Activated naive CD4-positive, alpha-beta T cell (primary cell): ENCODE measurements around the gene RET.
A peak's percentile ranks its signal among the peaks of the same experiment; 100 is the strongest.
"Not testable (repeated sequence)": the region's sequence is repeated elsewhere in the genome, so short reads cannot be mapped to it uniquely, and the experiment has no call there.

ENCODE experiments used
- DNase-seq, 4 experiments: peaks; one replicate each; lab custom pipeline; 2025; lab: John Stamatoyannopoulos, UW

The RET gene

DNA sequence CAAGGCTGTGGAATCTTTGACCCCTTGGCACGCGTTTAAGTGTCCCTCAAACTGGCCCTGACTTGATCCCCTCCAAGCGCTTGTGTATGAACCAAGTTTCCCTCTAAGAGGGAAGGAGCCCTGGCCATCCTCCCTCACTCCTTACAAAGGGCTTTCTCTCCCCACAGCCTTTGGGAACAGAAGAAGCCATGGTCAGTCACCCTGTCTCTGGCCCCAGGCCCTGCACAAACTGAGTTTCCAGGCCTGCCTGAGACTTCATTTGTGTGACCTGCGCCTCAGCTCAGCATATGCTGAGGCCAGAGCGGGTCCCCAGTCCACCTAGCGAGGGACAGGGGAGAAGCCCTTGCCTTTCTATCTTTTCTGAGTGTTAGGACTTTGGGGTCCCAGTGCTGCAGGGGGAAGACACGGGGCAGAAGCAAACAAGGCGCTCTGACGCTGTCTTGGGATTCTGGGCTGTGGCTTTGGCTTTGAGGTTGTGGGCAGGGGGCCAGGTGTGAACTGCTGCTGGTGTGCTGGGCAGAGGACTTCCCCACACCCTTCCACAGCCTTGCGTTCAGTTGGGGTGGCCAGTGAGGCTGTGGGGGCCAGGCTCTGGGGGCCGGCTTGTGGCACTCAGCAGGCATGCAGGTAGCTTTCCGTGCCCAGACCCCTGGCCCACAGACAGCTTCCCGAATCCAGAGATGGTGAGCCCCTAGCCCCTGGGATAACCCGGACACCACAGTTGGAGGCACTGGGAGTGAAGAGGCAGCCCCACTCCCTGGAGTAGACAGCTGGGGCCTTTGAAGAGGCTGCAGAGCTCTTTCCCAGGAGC is 1.5 kb downstream of the RET start:
- DNase-seq: no peak

- no peak for DNase-seq
These were observed 2.1 kb downstream of the RET start for GRCh38 chr10:43078986-43079273.

DNA sequence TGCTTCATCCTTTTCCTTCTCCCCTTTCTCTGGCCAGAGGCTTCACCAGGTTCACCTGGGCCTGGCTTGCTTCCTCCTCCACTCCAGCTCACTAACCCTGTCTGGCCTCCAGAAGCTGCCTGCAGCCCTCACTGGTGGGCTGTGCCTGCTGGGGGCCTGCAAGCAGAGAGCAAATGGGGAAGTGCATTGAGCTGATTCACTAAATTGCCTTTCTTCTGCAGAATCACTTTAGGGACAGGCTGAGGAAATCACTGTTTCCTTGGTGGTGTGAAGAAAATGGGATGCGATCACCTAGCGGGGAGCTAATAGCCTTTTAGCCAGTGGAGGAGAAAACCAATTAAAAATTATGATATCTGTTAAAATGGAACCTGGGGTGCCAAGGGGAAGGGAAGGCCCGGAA is 3.0 kb downstream of the RET start:
- no peak for DNase-seq

DNA sequence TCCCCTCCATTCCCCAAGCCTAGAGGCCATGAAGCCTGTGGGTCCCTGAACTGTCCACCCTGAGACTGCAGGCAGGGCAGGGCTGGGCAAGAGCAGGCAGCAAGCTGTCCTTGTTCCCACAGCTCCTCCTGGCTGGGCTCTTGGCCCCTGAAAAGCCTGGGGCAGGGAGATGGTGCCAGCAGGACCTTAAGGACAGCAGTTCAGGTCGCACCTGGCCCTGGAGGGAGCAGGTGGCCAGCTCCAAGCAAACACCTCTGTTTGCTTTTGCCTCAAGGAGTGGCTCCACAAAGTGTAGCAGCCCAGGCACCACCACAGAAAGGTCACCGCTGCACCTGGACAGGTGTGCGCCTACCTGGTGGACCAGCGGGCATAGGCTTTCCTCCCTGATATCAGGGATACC is 5.2 kb downstream of the RET start:
- no peak for DNase-seq

- no peak for DNase-seq
These were observed 5.9 kb downstream of the RET start for GRCh38 chr10:43082746-43083145.

DNA sequence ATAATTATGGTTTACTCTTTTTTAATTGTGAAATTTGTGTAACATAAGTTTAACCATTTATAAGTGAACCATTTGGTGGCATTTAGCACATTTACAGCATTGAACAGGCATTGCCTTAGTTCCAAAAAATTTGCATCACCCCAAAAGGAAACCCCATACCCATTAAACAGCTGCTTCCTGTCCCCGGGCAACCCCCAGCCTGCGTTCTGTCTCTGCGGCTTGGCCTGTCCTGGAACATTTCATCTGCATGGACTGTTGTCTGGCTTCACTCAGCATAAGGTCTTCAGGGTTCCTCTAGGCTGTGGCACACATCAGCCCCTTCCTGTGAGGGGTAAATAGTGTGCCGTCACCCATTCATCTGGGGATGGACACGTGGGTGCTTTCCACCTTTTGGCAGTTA is 6.9 kb downstream of the RET start:
- DNase-seq: no peak

- no peak for DNase-seq
These were observed 7.9 kb downstream of the RET start for GRCh38 chr10:43084812-43085211.

GRCh38 chr10:43086321-43086942 is 9.6 kb downstream of the RET start:
- no peak for DNase-seq

DNA sequence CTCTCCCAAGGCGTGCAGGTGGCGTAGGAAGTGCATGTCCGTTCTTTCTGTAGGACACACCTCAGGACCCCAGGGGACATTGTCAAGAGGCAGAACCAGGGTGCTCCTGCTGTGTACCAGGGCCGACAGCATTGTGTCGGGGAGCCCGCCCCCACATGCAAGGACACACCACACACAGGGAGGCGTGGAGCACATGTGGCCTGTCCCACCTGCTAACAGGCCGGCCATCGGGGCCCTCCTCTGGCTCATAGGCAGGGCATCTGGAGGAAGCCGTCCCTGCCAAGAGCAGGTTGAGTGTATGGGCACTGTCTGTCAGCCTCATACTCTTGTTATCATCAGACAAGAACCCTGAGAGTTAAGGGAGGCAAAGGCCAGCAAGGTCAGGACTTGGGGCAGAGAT is 12.7 kb downstream of the RET start:
- DNase-seq: no peak

- DNase-seq: no peak
These were observed 13.3 kb downstream of the RET start for GRCh38 chr10:43090188-43090587.

GRCh38 chr10:43090664-43091063 is 13.8 kb downstream of the RET start:
- no peak for DNase-seq

- no peak for DNase-seq
These were observed 15.0 kb downstream of the RET start for GRCh38 chr10:43091846-43092245.

GRCh38 chr10:43093423-43094076 is 16.7 kb downstream of the RET start:
- no peak for DNase-seq

DNA sequence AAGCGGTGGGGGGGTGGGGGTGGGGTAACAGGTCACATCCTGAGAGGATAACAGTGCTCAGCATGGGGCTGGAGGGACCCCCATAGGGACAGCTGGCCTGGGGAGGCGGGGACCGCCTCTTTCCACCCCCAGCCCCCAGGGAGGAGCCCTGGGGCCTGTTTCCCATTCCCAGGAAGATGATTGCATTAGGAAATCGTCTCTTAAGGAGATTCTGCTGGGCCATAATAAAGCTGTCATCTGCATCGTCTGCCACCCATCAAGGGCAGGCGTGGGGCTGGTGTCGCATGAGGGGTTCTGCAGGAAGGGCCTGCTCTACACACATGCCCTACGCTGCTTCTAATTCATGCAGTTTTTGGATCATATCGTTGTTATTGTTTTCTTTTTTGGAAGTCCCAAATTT is 17.2 kb downstream of the RET start:
- DNase-seq: no peak

GRCh38 chr10:43099339-43099738 is 22.5 kb downstream of the RET start:
- DNase-seq: not testable (repeated sequence)

DNA sequence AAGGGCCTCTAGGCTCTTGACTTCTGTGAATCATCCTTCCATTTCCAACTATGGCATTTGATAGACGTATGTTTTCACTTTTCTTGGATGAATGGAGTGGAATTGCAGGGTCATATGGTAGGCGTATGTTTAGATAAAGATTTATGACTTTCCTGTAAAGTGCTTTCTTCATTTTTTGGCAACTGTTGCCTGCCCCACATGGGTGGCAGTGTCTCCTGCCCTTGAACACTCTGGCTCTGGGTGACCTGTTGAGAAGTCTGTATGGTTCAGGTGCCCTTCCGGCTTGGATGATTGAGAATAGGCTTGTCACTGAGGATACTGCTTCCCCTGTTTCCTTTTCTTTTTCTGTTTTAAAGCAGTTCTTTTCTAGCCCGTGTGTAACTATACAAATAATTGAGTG is 23.1 kb downstream of the RET start:
- no peak for DNase-seq

DNA sequence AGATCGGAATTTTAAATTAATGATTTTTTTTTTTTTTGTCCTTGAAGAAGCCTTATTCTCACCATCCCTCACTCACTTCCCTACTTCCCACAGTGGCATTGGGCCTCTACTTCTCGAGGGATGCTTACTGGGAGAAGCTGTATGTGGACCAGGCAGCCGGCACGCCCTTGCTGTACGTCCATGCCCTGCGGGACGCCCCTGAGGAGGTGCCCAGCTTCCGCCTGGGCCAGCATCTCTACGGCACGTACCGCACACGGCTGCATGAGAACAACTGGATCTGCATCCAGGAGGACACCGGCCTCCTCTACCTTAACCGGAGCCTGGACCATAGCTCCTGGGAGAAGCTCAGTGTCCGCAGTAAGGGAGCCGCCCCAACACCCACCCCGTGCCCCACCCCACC is 23.5 kb downstream of the RET start:
- no peak for DNase-seq

DNA sequence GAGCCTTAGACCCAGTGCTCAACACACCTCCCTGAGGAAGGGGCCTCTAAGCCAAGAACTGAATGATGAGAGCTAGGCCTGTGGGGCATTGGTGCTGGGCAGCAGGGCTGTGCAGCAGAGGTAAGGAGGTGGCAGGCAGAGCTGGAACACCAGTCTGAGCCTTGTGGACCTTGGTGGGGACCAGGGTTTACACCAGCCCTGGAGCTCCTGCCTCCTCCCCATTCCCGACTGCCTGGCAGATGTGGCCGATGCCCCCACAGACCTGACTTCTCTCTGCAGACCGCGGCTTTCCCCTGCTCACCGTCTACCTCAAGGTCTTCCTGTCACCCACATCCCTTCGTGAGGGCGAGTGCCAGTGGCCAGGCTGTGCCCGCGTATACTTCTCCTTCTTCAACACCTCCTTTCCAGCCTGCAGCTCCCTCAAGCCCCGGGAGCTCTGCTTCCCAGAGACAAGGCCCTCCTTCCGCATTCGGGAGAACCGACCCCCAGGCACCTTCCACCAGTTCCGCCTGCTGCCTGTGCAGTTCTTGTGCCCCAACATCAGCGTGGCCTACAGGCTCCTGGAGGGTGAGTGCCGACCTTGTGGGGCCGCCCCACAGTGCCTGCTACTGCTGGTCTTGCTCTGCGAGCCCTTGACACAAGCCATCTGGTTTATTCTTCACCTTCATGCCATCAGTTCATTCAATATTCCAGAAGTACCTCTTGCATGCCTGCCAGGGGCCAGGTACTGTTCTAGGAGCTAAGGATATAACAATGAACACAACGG is 25.4 kb downstream of the RET start:
- no peak for DNase-seq

DNA sequence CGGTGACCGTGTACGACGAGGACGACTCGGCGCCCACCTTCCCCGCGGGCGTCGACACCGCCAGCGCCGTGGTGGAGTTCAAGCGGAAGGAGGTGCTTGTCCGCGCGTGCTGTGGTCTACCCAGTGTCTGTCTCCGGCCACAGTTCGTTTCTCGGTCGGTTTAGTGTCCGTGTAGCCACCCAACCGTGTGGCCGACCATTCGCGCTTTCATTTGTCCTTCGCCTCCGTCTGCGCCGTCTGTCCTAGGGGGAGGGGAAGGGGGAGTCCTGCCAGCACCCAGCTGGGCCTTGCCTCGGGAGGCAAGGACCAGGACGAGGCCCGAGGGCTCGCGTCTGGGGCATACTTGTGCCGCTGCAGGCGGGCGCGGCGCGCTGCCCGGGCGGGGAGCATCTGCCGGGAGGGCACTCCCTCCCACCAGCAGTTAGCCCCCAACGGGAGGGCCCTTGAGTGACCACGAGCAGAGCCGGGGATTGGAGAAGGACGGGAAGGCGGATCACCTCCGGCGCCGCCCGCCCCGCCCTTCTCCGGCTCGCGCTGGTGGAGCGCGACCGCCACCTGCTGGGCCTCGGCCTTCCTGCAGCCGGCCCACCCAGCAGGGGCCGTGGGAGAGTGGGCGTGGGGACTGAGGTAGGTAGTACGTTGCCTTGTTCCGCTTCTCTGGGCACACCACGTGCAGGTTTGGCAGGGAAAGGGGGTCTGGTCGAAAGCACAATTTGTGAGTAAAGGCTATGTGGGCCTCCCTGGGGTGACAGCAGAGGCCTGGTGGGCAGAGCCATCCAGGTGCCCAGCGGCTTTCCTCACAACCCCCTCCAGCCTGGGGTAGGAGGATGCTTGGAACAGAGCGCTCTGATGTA is 28.5 kb downstream of the RET start:
- DNase-seq: peak; percentile 38 to 73 (median 61)

- DNase-seq: no peak
These were observed 29.0 kb downstream of the RET start for GRCh38 chr10:43105956-43106229.

DNA sequence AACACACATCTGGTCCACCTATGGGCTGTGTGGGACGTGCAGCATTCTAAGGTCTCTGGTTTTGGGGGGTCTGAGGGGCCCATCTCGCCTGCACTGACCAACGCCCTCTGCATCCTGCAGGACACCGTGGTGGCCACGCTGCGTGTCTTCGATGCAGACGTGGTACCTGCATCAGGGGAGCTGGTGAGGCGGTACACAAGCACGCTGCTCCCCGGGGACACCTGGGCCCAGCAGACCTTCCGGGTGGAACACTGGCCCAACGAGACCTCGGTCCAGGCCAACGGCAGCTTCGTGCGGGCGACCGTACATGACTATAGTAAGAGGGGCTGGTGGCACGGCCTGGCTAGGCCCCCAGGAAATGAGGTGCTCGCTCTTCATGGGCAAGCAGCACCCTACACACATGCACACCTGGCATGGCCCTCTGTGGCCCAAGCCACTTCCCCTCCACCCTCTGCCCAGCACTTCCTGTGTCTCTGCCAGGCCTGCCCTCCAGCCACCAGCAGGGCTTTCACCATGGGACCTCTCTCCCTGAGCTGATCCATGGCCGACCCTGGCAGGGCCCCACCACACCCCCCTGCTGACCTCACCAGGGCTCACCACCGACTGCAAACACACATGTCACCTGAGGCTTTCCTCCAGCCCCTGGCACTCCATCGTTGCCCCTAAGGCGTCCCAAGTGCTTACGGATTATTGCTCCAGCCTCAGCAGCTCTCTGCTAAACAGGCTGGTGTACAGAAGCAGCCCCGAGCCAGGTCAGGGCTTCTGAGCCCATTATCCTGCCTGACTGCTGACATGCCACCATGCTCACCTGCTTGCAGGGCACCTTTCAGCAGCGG is 29.6 kb downstream of the RET start:
- DNase-seq: no peak
